Lung (tissue), 12 donors: ENCODE data around the gene ZNF862. TPM values are rescaled to one million over a fixed set of nuclear protein-coding genes. Genes with fewer than 3 reads are reported as not detected.

Experiments used
- ATAC-seq: fragments of 200-7000 bp; cut with Tn5 transposase; one replicate; pipeline ENCODE4 v1.9.1; 2020; ENCODE audit warnings: moderate number of reproducible peaks; ENCODE audit not compliant: insufficient read depth, low FRiP score
- DNase-seq, 3 donors: peaks; one replicate each; pipeline ENCODE4 v3.0.0-alpha.2; 2013 to 2017
- H3K27ac ChIP-seq, 2 donors: one replicate each; pipeline ENCODE4 v1.5.1; 2013; ENCODE audit warnings: mild to moderate bottlenecking in 2 of 2, moderate library complexity in 2 of 2, control low read depth in 1 of 2, inconsistent platforms in 1 of 2, low read depth in 1 of 2, low read length in 1 of 2
- H3K27me3 ChIP-seq, 3 donors: one replicate each; pipeline ENCODE4 v1.5.1; 2013; ENCODE audit warnings: low read length in 2 of 3; ENCODE audit not compliant: control insufficient read depth in 3 of 3, insufficient read depth in 3 of 3
- H3K36me3 ChIP-seq, 4 donors: one replicate each; pipeline ENCODE4 v1.5.1; 2013; ENCODE audit warnings: low read length in 4 of 4, mild to moderate bottlenecking in 1 of 4, moderate library complexity in 1 of 4; ENCODE audit not compliant: control insufficient read depth in 4 of 4, insufficient read depth in 4 of 4
- H3K4me1 ChIP-seq, 5 donors: one replicate each; pipeline ENCODE4 v1.5.1; 2013; ENCODE audit warnings: low read length in 5 of 5, mild to moderate bottlenecking in 2 of 5, moderate library complexity in 1 of 5; ENCODE audit not compliant: control insufficient read depth in 5 of 5, insufficient read depth in 5 of 5
- H3K4me3 ChIP-seq: one replicate; pipeline ENCODE4 v1.5.1; 2013; ENCODE audit warnings: mild to moderate bottlenecking, control low read depth, moderate library complexity
- H3K9ac ChIP-seq, 2 donors: one replicate each; pipeline ENCODE4 v1.5.1; 2013; ENCODE audit warnings: low read length in 2 of 2, control low read depth in 1 of 2; ENCODE audit not compliant: insufficient read depth in 1 of 2
- H3K9me3 ChIP-seq, 4 donors: one replicate each; pipeline ENCODE4 v1.5.1; 2013; ENCODE audit warnings: low read length in 3 of 4, mild to moderate bottlenecking in 1 of 4, moderate library complexity in 1 of 4; ENCODE audit not compliant: control insufficient read depth in 4 of 4, insufficient read depth in 3 of 4
- CTCF ChIP-seq: IDR thresholded peaks from 2 replicates; pipeline ENCODE4 v1.5.1; 2012; ENCODE audit warnings: mild to moderate bottlenecking; ENCODE audit errors: control extremely low read depth, extremely low read depth
- WGBS, 2 donors: extraction: QIAGEN DNeasy Blood & Tissue Kit; methylation state at CpG; one replicate each; pipeline ENCODE4 v1.1.7; 2013; 5-methylcytosine and 5-hydroxymethylcytosine counted together
- polyA plus RNA-seq, 2 donors: library from polyadenylated mRNA; stranded (reverse); fragments of 200-250 nt; gene quantifications; one replicate each; pipeline ENCODE4 v1.2.1, GENCODE V29; 2013
- total RNA-seq, 2 donors: library from RNA; depleted of rRNA in 1 of 2; stranded (reverse); fragments of >200 nt in 1 of 2; gene quantifications; one replicate each; pipeline ENCODE4 v1.2.1, GENCODE V29; 2014 to 2021
- donor health status: control.
- donor health status: control.
- donor health status: Bipolar disorder and iron deficiency.
- donor health status: healthy.
- donor health status: DM: yes; HTN: yes; CAD: no.

The ZNF862 gene
- total and polyA plus RNA-seq, 4 donors: 5.2 to 22.1 (median 10.0) TPM

DNA sequence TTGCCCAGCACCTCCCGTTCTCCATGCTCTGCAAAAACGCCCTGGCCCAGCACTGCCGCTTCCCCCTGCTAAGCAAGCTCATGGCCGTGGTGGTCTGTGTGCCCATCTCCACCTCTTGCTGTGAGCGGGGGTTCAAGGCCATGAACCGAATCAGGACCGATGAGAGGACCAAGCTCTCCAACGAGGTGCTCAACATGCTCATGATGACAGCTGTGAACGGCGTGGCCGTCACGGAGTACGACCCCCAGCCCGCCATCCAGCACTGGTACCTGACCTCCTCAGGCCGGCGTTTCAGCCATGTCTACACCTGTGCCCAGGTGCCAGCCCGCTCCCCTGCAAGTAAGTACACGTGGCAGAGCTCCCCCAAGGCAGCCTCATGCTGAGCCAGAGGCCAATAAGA, 24.0 kb downstream of the ZNF862 start:
- WGBS, 2 donors: 90 to 92% methylated on average over 18 of the region's 18 CpGs
- H3K36me3 ChIP-seq: peaks cover 5 to 37% (median 12%) of the 10 kb centered on the region in 4 donors

GRCh38 chr7:149863500-149863899, 25.3 kb downstream of the ZNF862 start:
- Histone ChIP-seq H3K9ac (no peak overlapping the region), H3K27ac (no peak overlapping the region), H3K4me3 (no peak overlapping the region), H3K9me3 (no peaks in the 10 kb centered on the region), H3K27me3 (no peaks in the 10 kb centered on the region), H3K4me1 (peaks cover 0 to 16% (median 10%) of the 10 kb centered on the region in 5 donors), H3K36me3 (peaks cover 5 to 38% (median 12%) of the 10 kb centered on the region in 4 donors)
- DNase-seq: no peak
- no peak for TF ChIP-seq CTCF
- WGBS, 2 donors: 94 to 100% methylated on average over 4 of the region's 4 CpGs
- no peak for ATAC-seq

More for the DNA sequence above, 24.0 kb downstream of the ZNF862 start:
- Histone ChIP-seq H3K9ac (no peak overlapping the region), H3K27me3 (no peaks in the 10 kb centered on the region), H3K27ac (no peak overlapping the region), H3K4me3 (no peak overlapping the region), H3K9me3 (no peaks in the 10 kb centered on the region), H3K4me1 (peaks cover 0 to 13% (median 10%) of the 10 kb centered on the region in 5 donors)
- ATAC-seq (no peak), DNase-seq (no peak)
- TF ChIP-seq CTCF: no peak

DNA sequence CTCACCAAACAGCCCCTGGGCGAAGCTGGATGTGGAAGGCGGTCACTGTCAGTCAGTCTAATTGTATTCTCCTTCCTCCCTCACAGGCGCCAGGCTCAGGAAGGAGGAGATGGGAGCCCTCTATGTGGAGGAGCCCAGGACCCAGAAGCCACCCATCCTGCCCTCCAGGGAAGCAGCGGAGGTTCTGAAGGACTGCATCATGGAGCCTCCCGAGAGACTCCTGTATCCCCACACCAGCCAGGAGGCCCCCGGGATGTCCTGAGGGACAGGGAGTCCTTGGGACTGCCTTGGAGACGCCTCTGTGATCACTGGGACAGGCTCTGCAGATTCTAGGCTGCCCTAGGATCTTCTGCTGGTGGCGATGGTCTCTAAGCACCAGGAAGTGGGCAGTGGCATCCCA, 25.8 kb downstream of the ZNF862 start:
- no peak for DNase-seq
- Histone ChIP-seq H3K27me3 (no peaks in the 10 kb centered on the region), H3K4me1 (peaks cover 0 to 16% (median 10%) of the 10 kb centered on the region in 5 donors), H3K9me3 (no peaks in the 10 kb centered on the region), H3K27ac (no peak overlapping the region), H3K36me3 (peaks cover 5 to 38% (median 12%) of the 10 kb centered on the region in 4 donors), H3K9ac (no peak overlapping the region), H3K4me3 (no peak overlapping the region)
- 93 to 94% methylated on average over 8 of the region's 8 CpGs for WGBS, 2 donors
- ATAC-seq: no peak
- TF ChIP-seq CTCF: no peak

- H3K9ac ChIP-seq: no peak overlapping the region
- no peak for TF ChIP-seq CTCF
- ATAC-seq (no peak), DNase-seq (no peak)
- no peaks in the 10 kb centered on the region for H3K9me3 ChIP-seq
- H3K36me3 ChIP-seq: peaks cover 5 to 35% (median 9%) of the 10 kb centered on the region in 4 donors
- H3K4me1 ChIP-seq: peaks cover 0 to 16% (median 10%) of the 10 kb centered on the region in 5 donors
- H3K4me3 ChIP-seq: no peak overlapping the region
- H3K27me3 ChIP-seq: no peaks in the 10 kb centered on the region
- H3K27ac ChIP-seq: no peak overlapping the region
- 94 to 95% methylated on average over 12 of the region's 12 CpGs for WGBS, 2 donors
Measured at GRCh38 chr7:149864751-149865150, 26.6 kb downstream of the ZNF862 start.
